ENCODE results near the gene FAM83D.

DNA sequence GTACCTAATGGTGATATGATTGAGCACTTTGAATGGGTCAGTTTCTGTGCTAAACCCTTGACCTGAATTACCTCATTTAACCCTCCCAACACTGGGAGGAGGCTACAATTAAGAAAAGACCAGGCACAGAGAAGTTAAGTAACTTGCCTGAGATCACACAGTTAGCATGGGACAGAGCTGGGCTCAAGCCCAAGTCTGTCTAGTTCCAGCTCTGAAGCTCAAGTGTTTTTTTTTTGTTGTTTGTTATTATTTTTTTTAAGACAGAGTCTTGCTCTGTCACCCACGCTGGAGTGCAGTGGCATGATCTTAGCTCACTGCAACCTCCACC lies 4.0 kb downstream of the FAM83D start:
- TF ChIP-seq CTCF (IDR thresholded peaks at IDR 0.05), result no peak
- no peak for TF ChIP-seq POLR2AphosphoS5 (IDR thresholded peaks at IDR 0.05)

All from breast epithelium (tissue), 3 donors.